A549 (cell line): Measurements from ENCODE around the gene ABI3BP. TPM values are rescaled to one million over a fixed set of nuclear protein-coding genes. Genes with fewer than 3 reads are reported as not detected.
"Not testable (repeated sequence)": the region's sequence is repeated elsewhere in the genome, so short reads cannot be mapped to it uniquely, and the experiment has no call there.

Source experiments
- ATAC-seq, 2 experiments: fragments of 200-7000 bp in 1 of 2; fragments of >200 bp in 1 of 2; cut with Nextera tagmentation in 1 of 2; cut with Tn5 transposase in 1 of 2; 3 replicates each; pipeline versions ENCODE4 v1.8.0 to v1.9.1; 2018 to 2020; ENCODE audit warnings: mild to moderate bottlenecking in 1 of 2, moderate library complexity in 1 of 2
- CTCF ChIA-PET: fragments of 300-600 bp; sonication (Branson Sonifier 250); formaldehyde crosslinking; extraction: SDS; loops from one replicate; lab custom pipeline; 2021; ENCODE audit warnings: antibody characterized with exemption, inconsistent platforms; lab: Yijun Ruan, JAX
- POLR2A ChIA-PET: fragments of 350-600 bp; formaldehyde crosslinking; extraction: SDS; loops from one replicate; lab custom pipeline; 2021; ENCODE audit warnings: antibody characterized with exemption, inconsistent platforms; lab: Yijun Ruan, JAX
- DNase-seq, 2 experiments: peaks; one replicate each; pipeline versions ENCODE4 v3.0.0 to v3.0.0-alpha.2; 2011 to 2016; ENCODE audit warnings: low read depth in 1 of 2, low spot score in 1 of 2
- FAIRE-seq: peaks from 2 replicates; lab custom pipeline; 2011; peaks lifted over from hg19 to GRCh38; lab: Jason Lieb, UNC
- H3K27ac ChIP-seq, 2 experiments: fragments of >200 bp; sonication (Bioruptor Twin); formaldehyde crosslinking; 3 replicates each; pipeline ENCODE4 v1.5.1; 2016 to 2017
- H3K4me1 ChIP-seq: fragments of >200 bp; sonication (Bioruptor Twin); formaldehyde crosslinking; 3 replicates; pipeline ENCODE4 v1.6.1; 2016
- H3K4me2 ChIP-seq: fragments of >200 bp; sonication (Bioruptor Twin); formaldehyde crosslinking; 3 replicates; pipeline ENCODE4 v1.6.1; 2016
- H3K4me3 ChIP-seq: fragments of >200 bp; sonication (Bioruptor Twin); formaldehyde crosslinking; 3 replicates; pipeline ENCODE4 v1.5.1; 2016
- H3K9me3 ChIP-seq: fragments of >200 bp; sonication (Bioruptor Twin); formaldehyde crosslinking; 3 replicates; pipeline ENCODE4 v1.6.1; 2016
- ATOH8 ChIP-seq: fragments of 250-450 bp; sonication (Bioruptor Pico); IDR thresholded peaks from 2 replicates; pipeline ENCODE4 v1.5.0; 2020; ENCODE audit warnings: low read depth, mild to moderate bottlenecking, moderate library complexity
- E2F6 ChIP-seq: IDR thresholded peaks from 2 replicates; pipeline ENCODE4 v1.6.1; 2012; ENCODE audit warnings: low read depth, borderline replicate concordance
- EHMT2 ChIP-seq: fragments of 200-600 bp; sonication (generic); IDR thresholded peaks from 2 replicates; pipeline ENCODE4 v1.6.1; 2016; ENCODE audit warnings: antibody characterized with exemption, low read depth, mild to moderate bottlenecking, moderate library complexity
- ELK1 ChIP-seq: fragments of 150-350 bp; IDR thresholded peaks from 2 replicates; pipeline ENCODE4 v1.6.1; 2014; ENCODE audit warnings: low read depth, mild to moderate bottlenecking, low read length
- FOSB ChIP-seq: fragments of 250-450 bp; sonication (Bioruptor Pico); IDR thresholded peaks from 2 replicates; pipeline ENCODE4 v1.5.0; 2020; ENCODE audit warnings: mild to moderate bottlenecking, moderate library complexity
- FOXS1 ChIP-seq: fragments of 250-450 bp; sonication (Bioruptor Pico); IDR thresholded peaks from 2 replicates; pipeline ENCODE4 v1.5.0; 2020; ENCODE audit warnings: mild to moderate bottlenecking, moderate library complexity
- HDAC2 ChIP-seq: fragments of 200-600 bp; sonication (generic); IDR thresholded peaks from 2 replicates; pipeline ENCODE4 v1.6.1; 2016
- JUN ChIP-seq, 2 experiments: fragments of >200 bp; sonication (Bioruptor Twin); formaldehyde crosslinking; IDR thresholded peaks; 2 replicates in 1 of 2; 3 replicates in 1 of 2; pipeline ENCODE4 v1.6.1; 2016 to 2017
- KDM5A ChIP-seq: fragments of 200-600 bp; sonication (generic); IDR thresholded peaks from 2 replicates; pipeline ENCODE4 v1.6.1; 2016; ENCODE audit warnings: antibody characterized with exemption, mild to moderate bottlenecking
- NFE2L2 ChIP-seq: fragments of 150-350 bp; conservative IDR thresholded peaks from 2 replicates; pipeline ENCODE4 v1.6.1; 2014; ENCODE audit warnings: low read length
- PBX3 ChIP-seq: IDR thresholded peaks from 2 replicates; pipeline ENCODE4 v1.6.1; 2012
- RARB ChIP-seq: fragments of 250-450 bp; sonication (Bioruptor Pico); IDR thresholded peaks from 2 replicates; pipeline ENCODE4 v1.8.0; 2021; ENCODE audit warnings: mild to moderate bottlenecking, moderate library complexity
- SMC3 ChIP-seq: fragments of >200 bp; sonication (Bioruptor Twin); formaldehyde crosslinking; IDR thresholded peaks from 3 replicates; pipeline ENCODE4 v1.6.1; 2018; ENCODE audit warnings: inconsistent platforms
- SREBF2 ChIP-seq: fragments of 450-650 bp; IDR thresholded peaks from 2 replicates; pipeline ENCODE4 v1.6.1; 2014; ENCODE audit warnings: mild to moderate bottlenecking, moderate library complexity
- TFCP2L1 ChIP-seq: fragments of 250-450 bp; sonication (Bioruptor Pico); IDR thresholded peaks from 2 replicates; pipeline ENCODE4 v1.5.0; 2021; ENCODE audit warnings: mild to moderate bottlenecking
- TP53 ChIP-seq: fragments of 250-450 bp; sonication (Bioruptor Pico); IDR thresholded peaks from 2 replicates; pipeline ENCODE4 v1.5.0; 2021; ENCODE audit warnings: mild to moderate bottlenecking, moderate library complexity
- USF2 ChIP-seq: fragments of 450-650 bp; IDR thresholded peaks from 2 replicates; pipeline ENCODE4 v1.6.1; 2014; ENCODE audit warnings: antibody characterized with exemption
- ZFP36 ChIP-seq: fragments of 450-650 bp; IDR thresholded peaks from 2 replicates; pipeline ENCODE4 v1.6.1; 2014; ENCODE audit warnings: borderline replicate concordance; ENCODE audit not compliant: partially characterized antibody
- WGBS: methylation state at CpG from one replicate; pipeline ENCODE4 v1.1.6; 2017; ENCODE audit errors: missing lambda C conversion rate; 5-methylcytosine and 5-hydroxymethylcytosine counted together
- polyA plus RNA-seq, 4 experiments: library from polyadenylated mRNA; depleted of rRNA in 3 of 4; stranded (reverse); fragments of >200 nt; fragmentation: RNase III in 1 of 4; extraction: RNeasy Plus Mini Kit Qiagen cat#74134 plus additional on column Dnase treatment in 1 of 4; gene quantifications; 2 replicates in 3 of 4; 3 replicates in 1 of 4; pipeline ENCODE4 v1.2.3, GENCODE V29; 2011 to 2017

The ABI3BP gene
- polyA plus RNA-seq, 2 of the 4 experiments (the other 2 are of a cell fraction): 1.3 to 1.8 TPM

- TF ChIP-seq ELK1: no peak
- no peak for TF ChIP-seq PBX3
- TF ChIP-seq TP53 (CRISPR knock-in tag): no peak
- no peak for TF ChIP-seq NFE2L2
- no peak for TF ChIP-seq SMC3
- TF ChIP-seq JUN (IDR thresholded peaks at IDR 0.05): no peak
- TF ChIP-seq FOSB (CRISPR knock-in tag): no peak
- no peak for TF ChIP-seq EHMT2
Measured at GRCh38 chr3:101017017-101017416, 23.8 kb upstream of the ABI3BP start (continued).

- H3K4me1 ChIP-seq, FAIRE-seq, H3K27ac ChIP-seq, POLR2A ChIA-PET, H3K9me3 ChIP-seq, ATAC-seq, DNase-seq, H3K4me3 ChIP-seq, H3K4me2 ChIP-seq, CTCF ChIA-PET: not testable (repeated sequence)
- WGBS: 78% methylated on average over 9 of the region's 9 CpGs
Measured at GRCh38 chr3:101012312-101012711, 19.1 kb upstream of the ABI3BP start.

- H3K4me1 ChIP-seq: no peaks in the 10 kb centered on the region
- H3K9me3 ChIP-seq: peaks cover 9% of the 10 kb centered on the region; the same call in 2 of the 3 replicates
- H3K27ac ChIP-seq: no peak overlapping the region
- POLR2A ChIA-PET: no interaction called here
- TF ChIP-seq FOXS1 (CRISPR knock-in tag) (no peak), SREBF2 (no peak), TFCP2L1 (CRISPR knock-in tag) (no peak), KDM5A (no peak), E2F6 (no peak), USF2 (no peak), HDAC2 (no peak), ZFP36 (no peak), RARB (CRISPR knock-in tag) (no peak), ELK1 (no peak), ATOH8 (CRISPR knock-in tag) (no peak)
- no peak overlapping the region for H3K4me2 ChIP-seq
- no peak for FAIRE-seq
- H3K4me3 ChIP-seq: no peak overlapping the region
- CTCF ChIA-PET: no interaction called here
- no peak for ATAC-seq
- DNase-seq: no peak
Measured at GRCh38 chr3:101011136-101011535, 17.9 kb upstream of the ABI3BP start.
